Activated CD4-positive, CD25-positive, alpha-beta regulatory T cell treated with anti-CD3 and anti-CD28 coated beads, Interleukin-2, amount 50 U/mL, for 72 hours (primary cell): ENCODE measurements around the gene NANOS2.
"Not testable (repeated sequence)": the region's sequence is repeated elsewhere in the genome, so short reads cannot be mapped to it uniquely, and the experiment has no call there.

ENCODE experiments used
- DNase-seq: peaks from one replicate; pipeline ENCODE4 v3.0.0; 2021

NANOS2 gene

GRCh38 chr19:45873219-45873772 lies 41.3 kb downstream of the NANOS2 start:
- no peak for DNase-seq

- no peak for DNase-seq
These were observed 42.3 kb downstream of the NANOS2 start for GRCh38 chr19:45872095-45872919.

- DNase-seq = no peak
These were observed 43.8 kb downstream of the NANOS2 start for GRCh38 chr19:45870798-45871197.

- not testable (repeated sequence) for DNase-seq
These were observed 47.3 kb downstream of the NANOS2 start for GRCh38 chr19:45867241-45867640.

GRCh38 chr19:45866400-45867176 lies 48.0 kb downstream of the NANOS2 start:
- no peak for DNase-seq

- no peak for DNase-seq
These were observed 49.2 kb downstream of the NANOS2 start for GRCh38 chr19:45865269-45865948.

GRCh38 chr19:45864629-45865082 lies 49.9 kb downstream of the NANOS2 start:
- no peak for DNase-seq

GRCh38 chr19:45863840-45864628 lies 50.5 kb downstream of the NANOS2 start, which contains the start of gene FOXA3:
FOXA3 (plus strand) TSS chr19:45864326; CDS start chr19:45864457, 131 bp downstream.
- DNase-seq = peak; percentile 74

- DNase-seq = no peak
These were observed 51.2 kb downstream of the NANOS2 start for GRCh38 chr19:45863335-45863839.
